HEK293 (cell line): ENCODE data around the gene TFAP2B.

Source experiments
- CTCF ChIA-PET: fragments of 350-600 bp; formaldehyde crosslinking; extraction: SDS; loops from one replicate; lab custom pipeline; 2021; ENCODE audit warnings: antibody characterized with exemption; lab: Yijun Ruan, JAX
- POLR2A ChIA-PET: fragments of 300-600 bp; formaldehyde crosslinking; extraction: SDS; loops from one replicate; lab custom pipeline; 2020; ENCODE audit warnings: antibody characterized with exemption, inconsistent platforms; lab: Yijun Ruan, JAX
- H3K27ac ChIP-seq: fragments of 200-500 bp; sonication (Bioruptor generic); 2 replicates; pipeline ENCODE4 v1.5.1; 2014; ENCODE audit warnings: low read depth, low read length, control low read depth, inconsistent platforms; ENCODE audit errors: extremely low read depth
- H3K36me3 ChIP-seq, 2 experiments: fragments of 200-500 bp in 1 of 2; sonication (Bioruptor generic) in 1 of 2; 1 replicate in 1 of 2; 2 replicates in 1 of 2; pipeline ENCODE4 v1.5.1; 2014 to 2017; ENCODE audit warnings: inconsistent platforms in 2 of 2, low read length in 2 of 2; ENCODE audit not compliant: control insufficient read depth in 2 of 2, insufficient read depth in 1 of 2
- H3K4me1 ChIP-seq: fragments of 200-500 bp; sonication (Bioruptor generic); 2 replicates; pipeline ENCODE4 v1.5.1; 2014; ENCODE audit warnings: mild to moderate bottlenecking, low read length, inconsistent platforms; ENCODE audit not compliant: control insufficient read depth, insufficient read depth
- H3K4me3 ChIP-seq: 2 replicates; pipeline ENCODE4 v1.5.1; 2011; ENCODE audit warnings: low read depth, mild to moderate bottlenecking, control low read depth, low read length, moderate library complexity
- H3K9me3 ChIP-seq: fragments of 200-500 bp; sonication (Bioruptor generic); 2 replicates; pipeline ENCODE4 v1.5.1; 2014; ENCODE audit warnings: low read depth, low read length, inconsistent platforms; ENCODE audit not compliant: control insufficient read depth, insufficient read depth
- KLF16 ChIP-seq: fragments of 450-650 bp; formaldehyde crosslinking; IDR thresholded peaks from 2 replicates; pipeline ENCODE4 v1.5.1; 2017; ENCODE audit warnings: missing biosample characterization, missing genetic modification characterization
- SETDB1 ChIP-seq: IDR thresholded peaks from one replicate; pipeline ENCODE4 v1.6.1; 2017; ENCODE audit warnings: mild to moderate bottlenecking, low read length, moderate library complexity, mixed read lengths; ENCODE audit not compliant: insufficient read length
- TRIM28 ChIP-seq: IDR thresholded peaks from 2 replicates; pipeline ENCODE4 v1.6.1; 2011; ENCODE audit warnings: low read length, control low read depth, borderline replicate concordance
- WT1 ChIP-seq: fragments of 450-650 bp; formaldehyde crosslinking; IDR thresholded peaks from 2 replicates; pipeline ENCODE4 v1.5.1; 2016; ENCODE audit warnings: missing biosample characterization, missing genetic modification characterization
- ZFP69B ChIP-seq: fragments of 450-650 bp; formaldehyde crosslinking; IDR thresholded peaks from 2 replicates; pipeline ENCODE4 v1.5.1; 2016; ENCODE audit warnings: missing biosample characterization, missing genetic modification characterization
- ZNF138 ChIP-seq: fragments of 450-650 bp; formaldehyde crosslinking; IDR thresholded peaks from 2 replicates; pipeline ENCODE4 v1.5.1; 2016; ENCODE audit warnings: missing biosample characterization, missing genetic modification characterization, borderline replicate concordance
- ZNF184 ChIP-seq: fragments of 450-650 bp; IDR thresholded peaks from 2 replicates; pipeline ENCODE4 v1.5.1; 2018; ENCODE audit warnings: missing biosample characterization, mild to moderate bottlenecking, missing genetic modification characterization
- ZNF223 ChIP-seq: fragments of 450-650 bp; formaldehyde crosslinking; IDR thresholded peaks from 2 replicates; pipeline ENCODE4 v1.5.1; 2016; ENCODE audit warnings: missing biosample characterization, missing genetic modification characterization
- ZNF48 ChIP-seq: fragments of 450-650 bp; formaldehyde crosslinking; IDR thresholded peaks from 2 replicates; pipeline ENCODE4 v1.5.1; 2016; ENCODE audit warnings: missing biosample characterization, missing genetic modification characterization
- ZNF510 ChIP-seq: fragments of 450-650 bp; formaldehyde crosslinking; IDR thresholded peaks from 2 replicates; pipeline ENCODE4 v1.5.1; 2018; ENCODE audit warnings: mild to moderate bottlenecking, missing genetic modification characterization, missing biosample characterization; ENCODE audit not compliant: insufficient replicate concordance
- ZNF555 ChIP-seq: fragments of 450-650 bp; formaldehyde crosslinking; conservative IDR thresholded peaks from 2 replicates; pipeline ENCODE4 v1.5.1; 2017; ENCODE audit warnings: missing biosample characterization, mild to moderate bottlenecking, missing genetic modification characterization, inconsistent platforms
- ZNF571 ChIP-seq: fragments of 450-650 bp; formaldehyde crosslinking; IDR thresholded peaks from 2 replicates; pipeline ENCODE4 v1.5.0; 2017; ENCODE audit warnings: missing biosample characterization, missing genetic modification characterization
- ZNF600 ChIP-seq: fragments of 450-650 bp; formaldehyde crosslinking; IDR thresholded peaks from 2 replicates; pipeline ENCODE4 v1.5.1; 2016; ENCODE audit warnings: missing biosample characterization, missing genetic modification characterization
- ZNF621 ChIP-seq: fragments of 450-650 bp; formaldehyde crosslinking; IDR thresholded peaks from 2 replicates; pipeline ENCODE4 v1.5.1; 2017; ENCODE audit warnings: missing biosample characterization, missing genetic modification characterization
- TF ChIP-seq, protein P1 (sequence below): fragments of 450-650 bp; formaldehyde crosslinking; IDR thresholded peaks from 2 replicates; pipeline ENCODE4 v1.5.1; 2016; ENCODE audit warnings: missing biosample characterization, missing genetic modification characterization, low read depth
- TF ChIP-seq, protein P2 (sequence below): fragments of 450-650 bp; formaldehyde crosslinking; IDR thresholded peaks from 2 replicates; pipeline ENCODE4 v1.5.1; 2016; ENCODE audit warnings: missing biosample characterization, missing genetic modification characterization
- TF ChIP-seq, protein P3 (sequence below): fragments of 450-650 bp; formaldehyde crosslinking; IDR thresholded peaks from 2 replicates; pipeline ENCODE4 v1.5.1; 2017; ENCODE audit warnings: missing biosample characterization, mild to moderate bottlenecking, missing genetic modification characterization, moderate library complexity
- TF ChIP-seq, protein P4 (sequence below): fragments of 450-650 bp; formaldehyde crosslinking; IDR thresholded peaks from 2 replicates; pipeline ENCODE4 v1.5.1; 2016; ENCODE audit warnings: missing biosample characterization, missing genetic modification characterization
- TF ChIP-seq, protein P5 (sequence below): fragments of 450-650 bp; IDR thresholded peaks from 2 replicates; pipeline ENCODE4 v1.5.1; 2018; ENCODE audit warnings: missing biosample characterization, mild to moderate bottlenecking, missing genetic modification characterization
- TF ChIP-seq, protein P6 (sequence below): fragments of 450-650 bp; formaldehyde crosslinking; IDR thresholded peaks from 2 replicates; pipeline ENCODE4 v1.5.1; 2017; ENCODE audit warnings: missing biosample characterization, missing genetic modification characterization
- TF ChIP-seq, protein P7 (sequence below): fragments of 450-650 bp; formaldehyde crosslinking; IDR thresholded peaks from 2 replicates; pipeline ENCODE4 v1.5.1; 2016; ENCODE audit warnings: missing biosample characterization, missing genetic modification characterization, borderline replicate concordance

The TFAP2B gene

DNA sequence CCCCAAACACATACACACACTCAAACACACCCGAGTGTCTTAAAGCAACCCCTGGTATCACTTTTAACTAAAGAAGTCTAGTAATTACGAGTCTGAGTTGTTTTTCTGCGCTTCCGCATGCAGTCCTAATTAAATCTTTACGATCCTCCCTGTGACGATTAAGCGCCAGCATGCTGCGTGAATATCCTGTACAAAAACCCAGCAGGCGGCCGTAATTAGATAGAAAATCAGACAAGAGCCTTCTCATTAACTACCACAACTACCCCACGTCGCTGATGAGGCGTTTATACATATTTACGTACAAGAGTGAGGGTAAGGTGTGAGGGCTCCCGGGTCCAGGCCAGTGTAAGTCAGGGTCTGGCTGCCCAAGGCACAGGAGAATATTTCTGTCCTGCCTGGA is 8.1 kb downstream of the TFAP2B start:
- Histone ChIP-seq H3K27ac (no peak overlapping the region), H3K9me3 (no peaks in the 10 kb centered on the region), H3K36me3 (no peaks in the 10 kb centered on the region), H3K4me1 (no peaks in the 10 kb centered on the region), H3K4me3 (no peak overlapping the region)
- TF ChIP-seq KLF16 (tag by site-specific recombination): no peak
- no peak for TF ChIP-seq ZNF184 (tag by site-specific recombination)
- TF ChIP-seq, protein P1, sequence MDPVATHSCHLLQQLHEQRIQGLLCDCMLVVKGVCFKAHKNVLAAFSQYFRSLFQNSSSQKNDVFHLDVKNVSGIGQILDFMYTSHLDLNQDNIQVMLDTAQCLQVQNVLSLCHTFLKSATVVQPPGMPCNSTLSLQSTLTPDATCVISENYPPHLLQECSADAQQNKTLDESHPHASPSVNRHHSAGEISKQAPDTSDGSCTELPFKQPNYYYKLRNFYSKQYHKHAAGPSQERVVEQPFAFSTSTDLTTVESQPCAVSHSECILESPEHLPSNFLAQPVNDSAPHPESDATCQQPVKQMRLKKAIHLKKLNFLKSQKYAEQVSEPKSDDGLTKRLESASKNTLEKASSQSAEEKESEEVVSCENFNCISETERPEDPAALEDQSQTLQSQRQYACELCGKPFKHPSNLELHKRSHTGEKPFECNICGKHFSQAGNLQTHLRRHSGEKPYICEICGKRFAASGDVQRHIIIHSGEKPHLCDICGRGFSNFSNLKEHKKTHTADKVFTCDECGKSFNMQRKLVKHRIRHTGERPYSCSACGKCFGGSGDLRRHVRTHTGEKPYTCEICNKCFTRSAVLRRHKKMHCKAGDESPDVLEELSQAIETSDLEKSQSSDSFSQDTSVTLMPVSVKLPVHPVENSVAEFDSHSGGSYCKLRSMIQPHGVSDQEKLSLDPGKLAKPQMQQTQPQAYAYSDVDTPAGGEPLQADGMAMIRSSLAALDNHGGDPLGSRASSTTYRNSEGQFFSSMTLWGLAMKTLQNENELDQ: no peak
- no peak for TF ChIP-seq ZNF223 (tag by site-specific recombination)
- TF ChIP-seq ZNF48 (tag by site-specific recombination): no peak
- TF ChIP-seq, protein P2, sequence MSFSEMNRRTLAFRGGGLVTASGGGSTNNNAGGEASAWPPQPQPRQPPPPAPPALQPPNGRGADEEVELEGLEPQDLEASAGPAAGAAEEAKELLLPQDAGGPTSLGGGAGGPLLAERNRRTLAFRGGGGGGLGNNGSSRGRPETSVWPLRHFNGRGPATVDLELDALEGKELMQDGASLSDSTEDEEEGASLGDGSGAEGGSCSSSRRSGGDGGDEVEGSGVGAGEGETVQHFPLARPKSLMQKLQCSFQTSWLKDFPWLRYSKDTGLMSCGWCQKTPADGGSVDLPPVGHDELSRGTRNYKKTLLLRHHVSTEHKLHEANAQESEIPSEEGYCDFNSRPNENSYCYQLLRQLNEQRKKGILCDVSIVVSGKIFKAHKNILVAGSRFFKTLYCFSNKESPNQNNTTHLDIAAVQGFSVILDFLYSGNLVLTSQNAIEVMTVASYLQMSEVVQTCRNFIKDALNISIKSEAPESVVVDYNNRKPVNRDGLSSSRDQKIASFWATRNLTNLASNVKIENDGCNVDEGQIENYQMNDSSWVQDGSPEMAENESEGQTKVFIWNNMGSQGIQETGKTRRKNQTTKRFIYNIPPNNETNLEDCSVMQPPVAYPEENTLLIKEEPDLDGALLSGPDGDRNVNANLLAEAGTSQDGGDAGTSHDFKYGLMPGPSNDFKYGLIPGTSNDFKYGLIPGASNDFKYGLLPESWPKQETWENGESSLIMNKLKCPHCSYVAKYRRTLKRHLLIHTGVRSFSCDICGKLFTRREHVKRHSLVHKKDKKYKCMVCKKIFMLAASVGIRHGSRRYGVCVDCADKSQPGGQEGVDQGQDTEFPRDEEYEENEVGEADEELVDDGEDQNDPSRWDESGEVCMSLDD: no peak
- no peak for TF ChIP-seq SETDB1
- no peak for TF ChIP-seq WT1
- TF ChIP-seq, protein P3, sequence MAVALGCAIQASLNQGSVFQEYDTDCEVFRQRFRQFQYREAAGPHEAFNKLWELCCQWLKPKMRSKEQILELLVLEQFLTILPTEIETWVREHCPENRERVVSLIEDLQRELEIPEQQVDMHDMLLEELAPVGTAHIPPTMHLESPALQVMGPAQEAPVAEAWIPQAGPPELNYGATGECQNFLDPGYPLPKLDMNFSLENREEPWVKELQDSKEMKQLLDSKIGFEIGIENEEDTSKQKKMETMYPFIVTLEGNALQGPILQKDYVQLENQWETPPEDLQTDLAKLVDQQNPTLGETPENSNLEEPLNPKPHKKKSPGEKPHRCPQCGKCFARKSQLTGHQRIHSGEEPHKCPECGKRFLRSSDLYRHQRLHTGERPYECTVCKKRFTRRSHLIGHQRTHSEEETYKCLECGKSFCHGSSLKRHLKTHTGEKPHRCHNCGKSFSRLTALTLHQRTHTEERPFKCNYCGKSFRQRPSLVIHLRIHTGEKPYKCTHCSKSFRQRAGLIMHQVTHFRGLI: no peak
- ChIA-PET CTCF (no interaction called here), POLR2A (no interaction called here)

DNA sequence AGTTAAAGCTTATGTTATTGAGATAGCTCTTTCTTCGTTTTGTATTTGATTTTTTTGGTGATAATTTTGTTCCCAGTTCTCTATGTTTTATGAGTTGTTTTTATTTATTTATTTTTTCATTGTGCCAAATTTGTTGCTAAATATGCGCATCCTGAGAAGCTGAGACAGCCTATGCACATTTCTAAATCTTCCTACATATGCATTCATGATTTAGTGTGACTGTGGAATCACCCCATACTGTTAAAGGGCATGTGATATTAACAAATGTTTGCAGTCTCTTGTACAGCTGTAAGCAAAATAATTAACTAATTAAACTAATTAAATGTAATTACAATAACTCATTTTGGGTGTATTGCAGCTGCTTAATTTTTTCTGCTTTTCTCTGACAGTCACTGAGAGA is 10.4 kb downstream of the TFAP2B start:
- H3K9me3 ChIP-seq: no peaks in the 10 kb centered on the region
- TF ChIP-seq, protein P4, sequence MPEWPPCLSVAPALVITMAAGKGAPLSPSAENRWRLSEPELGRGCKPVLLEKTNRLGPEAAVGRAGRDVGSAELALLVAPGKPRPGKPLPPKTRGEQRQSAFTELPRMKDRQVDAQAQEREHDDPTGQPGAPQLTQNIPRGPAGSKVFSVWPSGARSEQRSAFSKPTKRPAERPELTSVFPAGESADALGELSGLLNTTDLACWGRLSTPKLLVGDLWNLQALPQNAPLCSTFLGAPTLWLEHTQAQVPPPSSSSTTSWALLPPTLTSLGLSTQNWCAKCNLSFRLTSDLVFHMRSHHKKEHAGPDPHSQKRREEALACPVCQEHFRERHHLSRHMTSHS (tag by site-specific recombination): no peak
- TF ChIP-seq, protein P5, sequence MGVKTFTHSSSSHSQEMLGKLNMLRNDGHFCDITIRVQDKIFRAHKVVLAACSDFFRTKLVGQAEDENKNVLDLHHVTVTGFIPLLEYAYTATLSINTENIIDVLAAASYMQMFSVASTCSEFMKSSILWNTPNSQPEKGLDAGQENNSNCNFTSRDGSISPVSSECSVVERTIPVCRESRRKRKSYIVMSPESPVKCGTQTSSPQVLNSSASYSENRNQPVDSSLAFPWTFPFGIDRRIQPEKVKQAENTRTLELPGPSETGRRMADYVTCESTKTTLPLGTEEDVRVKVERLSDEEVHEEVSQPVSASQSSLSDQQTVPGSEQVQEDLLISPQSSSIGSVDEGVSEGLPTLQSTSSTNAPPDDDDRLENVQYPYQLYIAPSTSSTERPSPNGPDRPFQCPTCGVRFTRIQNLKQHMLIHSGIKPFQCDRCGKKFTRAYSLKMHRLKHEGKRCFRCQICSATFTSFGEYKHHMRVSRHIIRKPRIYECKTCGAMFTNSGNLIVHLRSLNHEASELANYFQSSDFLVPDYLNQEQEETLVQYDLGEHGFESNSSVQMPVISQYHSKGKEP: no peak
- TF ChIP-seq TRIM28 (no peak), ZNF571 (tag by site-specific recombination) (no peak), ZNF600 (tag by site-specific recombination) (no peak), ZNF510 (no peak), ZFP69B (tag by site-specific recombination) (no peak), ZNF223 (tag by site-specific recombination) (no peak), ZNF555 (tag by site-specific recombination) (no peak), ZNF138 (tag by site-specific recombination) (no peak), ZNF621 (no peak)
- TF ChIP-seq, protein P6, sequence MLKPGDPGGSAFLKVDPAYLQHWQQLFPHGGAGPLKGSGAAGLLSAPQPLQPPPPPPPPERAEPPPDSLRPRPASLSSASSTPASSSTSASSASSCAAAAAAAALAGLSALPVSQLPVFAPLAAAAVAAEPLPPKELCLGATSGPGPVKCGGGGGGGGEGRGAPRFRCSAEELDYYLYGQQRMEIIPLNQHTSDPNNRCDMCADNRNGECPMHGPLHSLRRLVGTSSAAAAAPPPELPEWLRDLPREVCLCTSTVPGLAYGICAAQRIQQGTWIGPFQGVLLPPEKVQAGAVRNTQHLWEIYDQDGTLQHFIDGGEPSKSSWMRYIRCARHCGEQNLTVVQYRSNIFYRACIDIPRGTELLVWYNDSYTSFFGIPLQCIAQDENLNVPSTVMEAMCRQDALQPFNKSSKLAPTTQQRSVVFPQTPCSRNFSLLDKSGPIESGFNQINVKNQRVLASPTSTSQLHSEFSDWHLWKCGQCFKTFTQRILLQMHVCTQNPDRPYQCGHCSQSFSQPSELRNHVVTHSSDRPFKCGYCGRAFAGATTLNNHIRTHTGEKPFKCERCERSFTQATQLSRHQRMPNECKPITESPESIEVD (tag by site-specific recombination): no peak
- TF ChIP-seq, protein P7, sequence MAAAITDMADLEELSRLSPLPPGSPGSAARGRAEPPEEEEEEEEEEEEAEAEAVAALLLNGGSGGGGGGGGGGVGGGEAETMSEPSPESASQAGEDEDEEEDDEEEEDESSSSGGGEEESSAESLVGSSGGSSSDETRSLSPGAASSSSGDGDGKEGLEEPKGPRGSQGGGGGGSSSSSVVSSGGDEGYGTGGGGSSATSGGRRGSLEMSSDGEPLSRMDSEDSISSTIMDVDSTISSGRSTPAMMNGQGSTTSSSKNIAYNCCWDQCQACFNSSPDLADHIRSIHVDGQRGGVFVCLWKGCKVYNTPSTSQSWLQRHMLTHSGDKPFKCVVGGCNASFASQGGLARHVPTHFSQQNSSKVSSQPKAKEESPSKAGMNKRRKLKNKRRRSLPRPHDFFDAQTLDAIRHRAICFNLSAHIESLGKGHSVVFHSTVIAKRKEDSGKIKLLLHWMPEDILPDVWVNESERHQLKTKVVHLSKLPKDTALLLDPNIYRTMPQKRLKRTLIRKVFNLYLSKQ: no peak
- POLR2A ChIA-PET: no interaction called here
- CTCF ChIA-PET: interaction anchor here (0.6 to 1.9 kb wide), 2 partner anchors 13 to 1222 kb away, joined by 4 to 5 read pairs; no protein-coding TSS in a partner anchor
- no peak overlapping the region for H3K4me3 ChIP-seq
- H3K27ac ChIP-seq: no peak overlapping the region
- no peaks in the 10 kb centered on the region for H3K36me3 ChIP-seq
- H3K4me1 ChIP-seq: no peaks in the 10 kb centered on the region
